Smooth muscle cell (in vitro differentiated cells): ENCODE measurements around the gene ATG4D. TPM values are rescaled to one million over a fixed set of nuclear protein-coding genes. Genes with fewer than 3 reads are reported as not detected.

Experiments
- DNase-seq: peaks from one replicate; lab custom pipeline; 2025; ENCODE audit not compliant: unreplicated experiment; lab: John Stamatoyannopoulos, UW
- H2AFZ ChIP-seq: fragments of 200-600 bp; sonication (generic); 2 replicates; pipeline ENCODE4 v1.6.0; 2016; ENCODE audit warnings: antibody characterized with exemption, low read depth, mild to moderate bottlenecking
- H3F3A ChIP-seq: fragments of 200-600 bp; sonication (generic); 2 replicates; pipeline ENCODE4 v1.6.0; 2017; ENCODE audit warnings: antibody characterized with exemption, low read depth
- H3K27ac ChIP-seq: fragments of 200-600 bp; sonication (generic); 2 replicates; pipeline ENCODE4 v1.5.1; 2016; ENCODE audit warnings: low read depth, mild to moderate bottlenecking
- H3K27me3 ChIP-seq: fragments of 200-600 bp; sonication (generic); 2 replicates; pipeline ENCODE4 v1.6.1; 2016; ENCODE audit warnings: low read depth, mild to moderate bottlenecking
- H3K36me3 ChIP-seq: fragments of 200-600 bp; sonication (generic); 2 replicates; pipeline ENCODE4 v1.5.1; 2016; ENCODE audit warnings: low read depth
- H3K4me1 ChIP-seq: fragments of 200-600 bp; sonication (generic); 2 replicates; pipeline ENCODE4 v1.5.1; 2016; ENCODE audit warnings: low read depth
- H3K4me2 ChIP-seq: fragments of 200-600 bp; sonication (generic); 2 replicates; pipeline ENCODE4 v1.6.0; 2016; ENCODE audit warnings: mild to moderate bottlenecking
- H3K4me3 ChIP-seq: fragments of 200-600 bp; sonication (generic); 2 replicates; pipeline ENCODE4 v1.5.1; 2016; ENCODE audit warnings: mild to moderate bottlenecking
- H3K79me2 ChIP-seq: fragments of 200-600 bp; sonication (generic); 2 replicates; pipeline ENCODE4 v1.6.0; 2016; ENCODE audit warnings: low read depth, mild to moderate bottlenecking
- H3K9ac ChIP-seq: fragments of 200-600 bp; sonication (generic); 2 replicates; pipeline ENCODE4 v1.6.0; 2016; ENCODE audit warnings: low read depth
- H3K9me3 ChIP-seq: fragments of 200-600 bp; sonication (generic); replicated peaks from 2 replicates; pipeline ENCODE4 v1.5.1; 2016; ENCODE audit warnings: low read depth
- H4K20me1 ChIP-seq: fragments of 200-600 bp; sonication (generic); 2 replicates; pipeline ENCODE4 v1.6.0; 2016; ENCODE audit warnings: low read depth
- CTCF ChIP-seq: fragments of 200-600 bp; sonication (generic); IDR thresholded peaks from 2 replicates; pipeline ENCODE4 v1.5.1; 2017; ENCODE audit warnings: borderline replicate concordance, mild to moderate bottlenecking, antibody characterized with exemption; ENCODE audit not compliant: insufficient read depth, poor library complexity, severe bottlenecking
- WGBS: methylation state at CpG from one replicate; pipeline ENCODE4 v1.1.7; 2016; ENCODE audit warnings: low lambda C conversion rate; 5-methylcytosine and 5-hydroxymethylcytosine counted together
- polyA plus RNA-seq: library from polyadenylated mRNA; unstranded; fragments of >200 nt; fragmentation: Nextera tagmentation; extraction: Ambion mirVana; gene quantifications from 2 replicates; pipeline ENCODE4 v1.2.1, GENCODE V29; 2016
- total RNA-seq: library from RNA; depleted of rRNA; stranded (reverse); fragments of >200 nt; gene quantifications from 2 replicates; pipeline ENCODE4 v1.2.3, GENCODE V29; 2014

The ATG4D gene
- total and polyA plus RNA-seq, 2 experiments from 2014 or later: 12.9 to 19.0 TPM

GRCh38 chr19:10593820-10594637 lies 50.3 kb downstream of the ATG4D start:
- Histone ChIP-seq H3K27ac (no peak overlapping the region), H2AFZ (no peak overlapping the region), H3K9me3 (no peaks in the 10 kb centered on the region), H3K9ac (no peak overlapping the region), H3K27me3 (no peaks in the 10 kb centered on the region), H4K20me1 (no peaks in the 10 kb centered on the region), H3K4me2 (no peak overlapping the region), H3K79me2 (no peaks in the 10 kb centered on the region), H3F3A (no peaks in the 10 kb centered on the region), H3K4me1 (no peaks in the 10 kb centered on the region), H3K36me3 (no peaks in the 10 kb centered on the region), H3K4me3 (no peak overlapping the region)
- WGBS: 79% methylated on average over 7 of the region's 9 CpGs
- DNase-seq: no peak
- TF ChIP-seq CTCF: no peak

- H2AFZ ChIP-seq: no peak overlapping the region
- H3K4me3 ChIP-seq: no peak overlapping the region
- no peak overlapping the region for H3K27ac ChIP-seq
- H3K4me2 ChIP-seq: no peak overlapping the region
- H3K4me1 ChIP-seq: peaks cover 11% of the 10 kb centered on the region
- 94% methylated on average over 5 of the region's 5 CpGs for WGBS
- no peak overlapping the region for H3K9ac ChIP-seq
- no peak for DNase-seq
- H3K36me3 ChIP-seq: no peaks in the 10 kb centered on the region
- peaks cover 25% of the 10 kb centered on the region for H3K79me2 ChIP-seq
- no peaks in the 10 kb centered on the region for H3K27me3 ChIP-seq
- TF ChIP-seq CTCF: no peak
- H3F3A ChIP-seq: peaks cover 2% of the 10 kb centered on the region
- H4K20me1 ChIP-seq: peaks cover 10% of the 10 kb centered on the region
- H3K9me3 ChIP-seq: no peaks in the 10 kb centered on the region
Measured at GRCh38 chr19:10600149-10600548, 56.4 kb downstream of the ATG4D start.

- peak overlapping the region; percentile 66 for H2AFZ ChIP-seq
- no peak for DNase-seq
- H3K27ac ChIP-seq: no peak overlapping the region
- H4K20me1 ChIP-seq: peaks cover 11% of the 10 kb centered on the region
- no peaks in the 10 kb centered on the region for H3K27me3 ChIP-seq
- H3K4me3 ChIP-seq: peak overlapping the region; percentile 99
- TF ChIP-seq CTCF: no peak
- 27% methylated on average over 7 of the region's 7 CpGs for WGBS
- peaks cover 11% of the 10 kb centered on the region for H3K4me1 ChIP-seq
- H3K9ac ChIP-seq: no peak overlapping the region
- no peaks in the 10 kb centered on the region for H3K36me3 ChIP-seq
- H3K4me2 ChIP-seq: peak overlapping the region; percentile 98
- H3K79me2 ChIP-seq: peaks cover 40% of the 10 kb centered on the region
- no peaks in the 10 kb centered on the region for H3K9me3 ChIP-seq
- H3F3A ChIP-seq: peaks cover 2% of the 10 kb centered on the region
Measured at GRCh38 chr19:10601999-10602329, 58.3 kb downstream of the ATG4D start.
